MM.1S (cell line): ENCODE data around the gene ARMC2.

ENCODE experiments used
- DNase-seq: peaks from one replicate; pipeline ENCODE4 v3.0.0-alpha.2; 2015
- H2AFZ ChIP-seq: fragments of 300-600 bp; sonication (generic); 2 replicates; pipeline ENCODE4 v1.6.0; 2016; ENCODE audit warnings: antibody characterized with exemption, low read length
- H3F3A ChIP-seq: fragments of 300-600 bp; sonication (generic); 2 replicates; pipeline ENCODE4 v1.6.1; 2016; ENCODE audit warnings: mild to moderate bottlenecking, antibody characterized with exemption, low read length, moderate library complexity, mixed read lengths; ENCODE audit not compliant: insufficient read depth
- H3K27ac ChIP-seq: fragments of 300-600 bp; sonication (generic); 2 replicates; pipeline ENCODE4 v1.5.1; 2016; ENCODE audit warnings: mild to moderate bottlenecking, low read length
- H3K27me3 ChIP-seq: fragments of 300-600 bp; sonication (generic); replicated peaks from 2 replicates; pipeline ENCODE4 v1.6.0; 2016; ENCODE audit warnings: low read length; ENCODE audit not compliant: insufficient read depth
- H3K36me3 ChIP-seq: fragments of 300-600 bp; sonication (generic); replicated peaks from 2 replicates; pipeline ENCODE4 v1.6.1; 2016; ENCODE audit warnings: mild to moderate bottlenecking, low read length, mixed read lengths; ENCODE audit not compliant: insufficient read depth
- H3K4me1 ChIP-seq: fragments of 300-600 bp; sonication (generic); 2 replicates; pipeline ENCODE4 v1.6.1; 2016; ENCODE audit warnings: low read length, mixed read lengths
- H3K4me2 ChIP-seq: fragments of 300-600 bp; sonication (generic); 2 replicates; pipeline ENCODE4 v1.6.0; 2016; ENCODE audit warnings: low read depth, low read length
- H3K4me3 ChIP-seq: fragments of 300-600 bp; sonication (generic); 2 replicates; pipeline ENCODE4 v1.5.1; 2016; ENCODE audit warnings: low read length, mixed read lengths
- H3K79me2 ChIP-seq: fragments of 300-600 bp; sonication (generic); 2 replicates; pipeline ENCODE4 v1.6.1; 2016; ENCODE audit warnings: mixed run types, low read length, mixed read lengths
- H3K9ac ChIP-seq: fragments of 300-600 bp; sonication (generic); 2 replicates; pipeline ENCODE4 v1.6.1; 2016; ENCODE audit warnings: low read length, mixed read lengths
- H3K9me2 ChIP-seq: fragments of 300-600 bp; sonication (generic); replicated peaks from 2 replicates; pipeline ENCODE4 v1.6.1; 2016; ENCODE audit warnings: mild to moderate bottlenecking, low read length, mixed read lengths; ENCODE audit not compliant: insufficient read depth
- H3K9me3 ChIP-seq: fragments of 300-600 bp; sonication (generic); replicated peaks from 2 replicates; pipeline ENCODE4 v1.6.1; 2016; ENCODE audit warnings: mild to moderate bottlenecking, low read length, mixed read lengths; ENCODE audit not compliant: insufficient read depth
- H4K20me1 ChIP-seq: fragments of 300-600 bp; sonication (generic); 2 replicates; pipeline ENCODE4 v1.6.1; 2016; ENCODE audit warnings: mild to moderate bottlenecking, low read length, moderate library complexity, mixed read lengths; ENCODE audit not compliant: insufficient read depth
- CTCF ChIP-seq: fragments of 300-600 bp; sonication (generic); IDR thresholded peaks from 2 replicates; pipeline ENCODE4 v1.5.1; 2016; ENCODE audit warnings: antibody characterized with exemption, low read length, mixed read lengths
- EZH2 ChIP-seq: fragments of 300-600 bp; sonication (generic); optimal IDR thresholded peaks from 2 replicates; pipeline ENCODE3; 2017; ENCODE audit warnings: low read depth, mild to moderate bottlenecking, antibody characterized with exemption, low read length, mixed read lengths
- EZH2phosphoT487 ChIP-seq: fragments of 300-600 bp; sonication (generic); IDR thresholded peaks from 2 replicates; pipeline ENCODE4 v1.6.1; 2018; ENCODE audit warnings: antibody characterized with exemption, low read length

Gene ARMC2

GRCh38 chr6:108941859-108942258 is 93.6 kb downstream of the ARMC2 start:
- no peaks in the 10 kb centered on the region for H3K9me3 ChIP-seq
- no peak for DNase-seq
- no peaks in the 10 kb centered on the region for H4K20me1 ChIP-seq
- no peaks in the 10 kb centered on the region for H3K9me2 ChIP-seq
- H3K79me2 ChIP-seq = no peaks in the 10 kb centered on the region
- no peaks in the 10 kb centered on the region for H3K36me3 ChIP-seq
- no peak overlapping the region for H3K27ac ChIP-seq
- H2AFZ ChIP-seq = no peak overlapping the region
- no peaks in the 10 kb centered on the region for H3K27me3 ChIP-seq
- no peak overlapping the region for H3K4me3 ChIP-seq
- no peak overlapping the region for H3K4me2 ChIP-seq
- no peak overlapping the region for H3K9ac ChIP-seq
- H3F3A ChIP-seq = no peaks in the 10 kb centered on the region
- no peak for TF ChIP-seq EZH2
- TF ChIP-seq EZH2phosphoT487 = no peak
- no peak for TF ChIP-seq CTCF
- H3K4me1 ChIP-seq = peaks cover 3% of the 10 kb centered on the region; the same call in 1 of the 2 replicates

- Histone ChIP-seq H3F3A (no peaks in the 10 kb centered on the region), H3K4me2 (peak overlapping the region; percentile 69), H3K9me2 (no peaks in the 10 kb centered on the region), H3K9me3 (no peaks in the 10 kb centered on the region), H3K9ac (peak overlapping the region; percentile 17; the same call in 1 of the 2 replicates), H3K27ac (no peak overlapping the region), H3K27me3 (no peaks in the 10 kb centered on the region), H3K36me3 (no peaks in the 10 kb centered on the region), H2AFZ (peak overlapping the region; percentile 75), H4K20me1 (no peaks in the 10 kb centered on the region), H3K4me1 (peaks cover 3% of the 10 kb centered on the region; the same call in 1 of the 2 replicates), H3K4me3 (peak overlapping the region; percentile 15; the same call in 1 of the 2 replicates), H3K79me2 (no peaks in the 10 kb centered on the region)
- DNase-seq = peak; percentile 56
- TF ChIP-seq CTCF = peak; percentile 8; the same call in 1 of the 2 replicates
- TF ChIP-seq EZH2phosphoT487 = no peak
Observed at GRCh38 chr6:108942556-108943492, 94.6 kb downstream of the ARMC2 start.

- Histone ChIP-seq H3K36me3 (no peaks in the 10 kb centered on the region), H3K27me3 (no peaks in the 10 kb centered on the region), H3K9me2 (no peaks in the 10 kb centered on the region), H4K20me1 (no peaks in the 10 kb centered on the region), H3K9ac (no peak overlapping the region), H3F3A (no peaks in the 10 kb centered on the region), H3K4me2 (no peak overlapping the region), H3K4me1 (peaks cover 3% of the 10 kb centered on the region; the same call in 1 of the 2 replicates), H3K79me2 (no peaks in the 10 kb centered on the region), H2AFZ (no peak overlapping the region), H3K4me3 (no peak overlapping the region), H3K9me3 (no peaks in the 10 kb centered on the region), H3K27ac (no peak overlapping the region)
- DNase-seq = no peak
- TF ChIP-seq CTCF (no peak), EZH2 (no peak), EZH2phosphoT487 (no peak)
Observed at GRCh38 chr6:108944071-108944470, 95.8 kb downstream of the ARMC2 start.
